Activated naive CD4-positive, alpha-beta T cell (primary cell): ENCODE results near the gene PID1.

ENCODE experiments used
- DNase-seq, 4 experiments: peaks; one replicate each; lab custom pipeline; 2025; lab: John Stamatoyannopoulos, UW

PID1 gene

GRCh38 chr2:229071292-229071976 lies 199.7 kb downstream of the PID1 start:
- DNase-seq, result no peak

DNA sequence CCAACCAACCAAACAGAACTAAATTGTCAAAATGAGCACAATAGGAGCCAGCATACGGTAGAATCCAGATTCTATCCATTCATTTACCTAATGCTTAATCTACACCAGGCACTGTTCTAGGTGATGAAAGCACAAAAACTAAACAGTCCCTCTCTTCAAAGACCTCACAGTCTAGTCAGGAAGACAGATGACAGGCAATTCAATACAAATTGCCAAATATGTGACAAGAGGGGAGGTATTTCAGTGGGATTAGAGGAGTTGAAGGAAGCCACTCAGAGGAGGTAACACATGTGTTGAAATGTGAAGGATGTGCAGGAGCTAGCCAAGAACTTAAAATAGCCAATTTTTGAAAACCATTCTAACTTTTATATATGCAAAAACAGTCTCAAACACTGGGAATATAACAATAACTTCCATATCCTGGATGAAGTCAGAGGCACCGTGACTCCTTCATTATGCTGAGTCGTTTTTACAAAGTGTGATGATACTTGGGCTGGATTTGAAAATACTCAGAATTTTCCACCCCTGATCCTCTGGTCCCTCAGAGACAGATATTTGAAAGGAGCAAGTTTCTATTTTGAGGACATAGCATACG lies 204.9 kb downstream of the PID1 start:
- no peak for DNase-seq

DNA sequence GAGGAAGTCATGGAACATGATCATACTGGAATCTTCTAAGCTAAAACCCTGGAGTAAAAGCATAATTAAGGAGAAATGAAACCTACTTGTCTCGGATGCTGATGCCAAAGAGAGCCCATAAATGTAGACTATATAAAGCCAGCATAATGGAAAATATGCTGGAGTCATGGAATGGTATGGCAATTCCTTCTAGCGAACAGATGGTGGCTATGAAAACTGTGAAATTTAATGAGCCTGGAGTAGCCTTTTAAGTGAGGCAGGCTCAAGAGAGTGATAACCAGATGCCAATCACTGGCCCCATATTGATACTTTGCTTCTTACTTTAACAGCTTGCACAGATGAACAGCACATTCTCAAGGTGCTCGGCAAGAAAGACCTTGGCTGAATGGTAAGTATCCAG lies 206.3 kb downstream of the PID1 start:
- no peak for DNase-seq

GRCh38 chr2:229060147-229060546 lies 210.9 kb downstream of the PID1 start:
- DNase-seq, result no peak

DNA sequence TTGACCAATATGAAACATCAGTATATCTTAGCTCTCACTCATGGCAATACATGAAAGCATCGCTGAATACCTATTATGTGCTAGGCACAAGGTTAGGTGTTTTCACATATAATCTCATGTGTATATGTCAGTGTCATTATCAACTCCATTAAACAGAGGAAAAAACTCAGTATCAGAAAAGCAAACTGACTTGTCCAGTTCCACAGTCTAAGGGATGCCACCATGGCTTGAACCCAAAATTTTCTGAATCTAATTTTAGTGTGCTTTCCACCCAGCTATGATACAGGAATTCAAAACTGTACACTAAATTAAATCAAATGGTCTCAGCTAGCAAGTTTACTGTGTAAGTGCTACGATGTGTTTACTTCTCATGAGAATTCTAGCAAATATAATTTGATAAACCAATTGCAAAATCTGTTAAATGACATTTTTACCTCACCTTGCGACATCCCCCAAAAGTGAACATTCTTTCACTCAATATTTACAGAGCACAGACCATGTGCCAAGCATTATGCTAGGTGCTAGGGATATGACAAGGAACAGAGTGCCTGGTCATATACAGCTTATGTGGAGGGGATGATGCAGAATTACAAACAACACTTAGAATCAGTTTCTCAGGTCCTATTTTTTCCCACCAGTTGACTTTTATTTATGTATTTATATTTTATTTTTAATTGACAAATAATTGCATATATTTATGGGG lies 211.6 kb downstream of the PID1 start:
- no peak for DNase-seq

- no peak for DNase-seq
These were observed 213.0 kb downstream of the PID1 start for GRCh38 chr2:229057976-229058553.

GRCh38 chr2:229054311-229054710 lies 216.8 kb downstream of the PID1 start:
- no peak for DNase-seq

GRCh38 chr2:229051798-229052197 lies 219.3 kb downstream of the PID1 start:
- DNase-seq, result no peak

DNA sequence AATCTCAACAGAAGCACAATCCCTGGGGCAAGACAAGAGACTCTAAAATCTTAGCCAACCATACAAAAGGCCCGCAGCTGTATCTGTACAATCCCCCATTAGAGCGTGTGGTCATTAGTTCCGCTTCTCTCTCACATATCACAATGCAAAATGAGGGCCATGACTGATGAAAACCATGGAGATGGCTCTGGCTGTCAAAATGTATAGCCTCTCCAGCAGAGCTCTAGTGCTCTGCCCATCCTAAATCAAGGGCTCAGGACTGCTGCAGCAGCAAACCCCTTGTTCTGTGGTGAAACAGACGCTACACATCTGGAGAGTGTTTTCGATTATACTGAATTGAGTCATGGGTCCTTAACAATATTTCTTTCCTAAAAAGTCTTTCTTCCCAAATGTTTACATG lies 221.0 kb downstream of the PID1 start:
- no peak for DNase-seq

DNA sequence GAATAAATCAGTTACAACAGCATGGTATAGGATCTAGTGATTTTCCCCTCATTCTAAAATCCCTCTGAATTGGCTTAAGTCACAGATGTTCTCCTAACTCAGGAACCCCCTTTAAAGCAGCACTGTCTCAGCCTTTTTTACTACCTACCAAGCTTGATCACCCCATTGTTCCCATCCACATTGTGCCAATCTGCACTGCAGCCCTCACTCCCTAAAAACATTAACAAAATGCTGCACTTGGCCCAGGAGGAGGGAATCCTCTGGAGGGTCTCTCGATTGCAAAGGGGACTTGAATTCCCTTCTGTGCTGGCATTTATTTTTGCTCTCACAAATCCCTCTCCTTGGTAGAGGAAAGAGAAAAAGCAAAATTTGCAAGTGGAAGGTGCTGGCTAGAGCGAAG lies 223.0 kb downstream of the PID1 start:
- no peak for DNase-seq

DNA sequence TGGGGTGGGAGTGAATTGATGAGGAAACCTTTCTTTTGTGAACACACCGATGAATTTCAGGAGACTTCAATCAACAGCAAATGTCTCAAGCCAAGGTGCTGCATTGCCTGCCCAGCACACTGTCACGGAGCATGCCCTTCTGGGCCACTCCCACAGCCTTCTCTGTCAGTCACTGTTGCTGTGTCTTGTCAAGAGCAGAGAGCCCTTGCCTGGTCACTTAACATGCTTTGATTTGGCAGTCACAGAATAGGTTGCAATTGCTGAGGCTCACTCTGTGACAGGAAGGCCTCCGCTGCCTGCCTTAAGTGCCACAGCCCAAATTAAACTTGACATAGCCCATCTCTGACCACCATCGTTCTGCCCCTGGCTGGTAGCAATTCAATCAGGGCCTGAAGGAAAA lies 225.4 kb downstream of the PID1 start:
- DNase-seq, result no peak

- DNase-seq, result no peak
These were observed 226.5 kb downstream of the PID1 start for GRCh38 chr2:229044581-229044980.

DNA sequence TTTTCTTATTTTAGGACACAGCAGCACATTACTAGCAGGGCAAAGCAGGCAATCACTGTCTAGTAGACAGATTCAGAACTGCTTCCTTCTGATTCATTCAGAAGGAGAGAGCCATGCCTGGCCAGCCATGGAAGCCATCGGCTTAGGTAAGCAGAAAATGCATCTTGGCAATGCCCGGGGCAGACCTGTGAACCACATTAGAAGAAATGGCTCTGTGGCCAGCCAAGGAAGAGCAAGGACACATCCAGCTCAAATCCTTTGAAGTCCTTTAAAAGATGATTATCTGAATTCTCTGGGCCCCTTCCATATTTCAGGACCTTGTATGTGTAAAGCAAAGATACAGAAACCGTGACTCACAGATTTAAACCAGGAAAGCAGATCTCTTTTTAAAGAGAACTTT lies 227.4 kb downstream of the PID1 start:
- DNase-seq, result no peak

- DNase-seq, result no peak
These were observed 228.7 kb downstream of the PID1 start for GRCh38 chr2:229042349-229042748.

- DNase-seq, result no peak
These were observed 229.4 kb downstream of the PID1 start for GRCh38 chr2:229041691-229042090.

GRCh38 chr2:229037621-229038020 lies 233.5 kb downstream of the PID1 start:
- DNase-seq, result no peak

DNA sequence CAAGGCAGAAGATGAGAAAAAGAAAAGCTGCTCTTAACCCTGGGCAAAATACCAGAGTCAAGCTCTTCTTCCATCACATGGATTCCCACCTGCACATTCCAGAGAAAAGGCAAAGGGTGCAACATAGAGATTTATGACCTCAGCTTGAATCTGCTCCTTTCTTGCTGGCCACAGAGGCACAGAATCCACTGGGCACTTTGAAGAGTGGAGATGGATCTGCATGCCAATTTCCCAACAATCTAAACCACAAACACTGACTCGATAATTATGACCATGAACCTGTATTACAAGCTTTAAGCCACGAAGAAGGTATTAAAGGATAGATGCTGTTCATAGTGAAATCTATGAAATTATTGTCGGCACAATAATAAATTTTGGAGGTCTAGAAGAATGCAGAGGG lies 237.3 kb downstream of the PID1 start:
- no peak for DNase-seq

DNA sequence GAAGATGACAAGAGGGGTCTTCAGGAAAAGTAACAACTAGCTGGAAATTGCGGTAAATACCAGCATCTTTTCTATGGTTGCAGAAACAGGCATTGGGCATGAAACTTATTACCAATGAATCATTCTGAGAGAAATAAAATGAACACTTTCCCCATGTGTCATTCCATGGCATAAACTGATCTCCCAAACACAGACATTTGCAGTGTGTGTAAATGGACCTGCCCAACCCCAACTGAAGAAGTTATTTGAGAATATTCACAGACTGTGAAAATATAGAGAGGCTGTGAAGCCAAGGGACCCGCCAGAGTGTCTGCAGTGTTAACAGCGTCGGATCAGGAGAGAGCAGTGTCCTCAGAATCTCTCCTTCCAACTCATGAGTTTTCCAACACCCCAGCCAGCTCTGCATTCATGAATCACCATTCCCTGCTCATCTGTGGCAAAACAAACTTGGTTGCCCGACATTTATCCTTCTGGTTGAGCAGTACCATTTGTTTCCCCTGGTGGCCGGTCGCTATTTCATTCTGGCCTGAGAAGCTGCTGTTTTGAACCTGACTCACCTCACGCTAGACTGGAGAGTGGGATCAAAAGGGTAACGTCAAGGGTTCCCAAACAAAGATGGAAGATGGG lies 238.4 kb downstream of the PID1 start:
- DNase-seq, result no peak

GRCh38 chr2:229027353-229028105 lies 243.6 kb downstream of the PID1 start:
- DNase-seq, result no peak

- DNase-seq, result no peak
These were observed 245.4 kb downstream of the PID1 start for GRCh38 chr2:229025653-229026052.

DNA sequence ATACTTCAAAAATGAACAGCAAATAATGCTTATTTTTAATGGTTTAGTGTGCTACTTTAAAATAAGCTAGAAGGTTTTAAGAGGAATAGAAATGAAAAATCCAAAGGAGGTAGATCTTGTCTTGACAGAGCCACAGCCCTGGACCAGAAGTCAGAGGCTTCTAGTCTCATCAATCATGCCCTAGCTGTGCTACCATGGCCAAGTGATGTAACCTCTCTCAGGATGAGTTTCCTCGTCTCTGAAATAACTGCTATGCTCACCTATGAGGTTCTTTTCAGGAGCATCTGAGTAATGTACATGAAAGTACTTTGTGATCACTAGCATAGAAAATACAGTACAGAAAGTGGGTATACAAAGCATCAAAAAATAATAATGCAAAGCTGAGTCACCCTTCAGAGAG lies 248.4 kb downstream of the PID1 start:
- no peak for DNase-seq

- DNase-seq, result no peak
These were observed 249.0 kb downstream of the PID1 start for GRCh38 chr2:229022071-229022470.
